ENCODE measurements around the gene SLC7A1. TPM values are rescaled to one million over a fixed set of nuclear protein-coding genes. Genes with fewer than 3 reads are reported as not detected.

Gene SLC7A1
- total RNA-seq, 3 donors from 2014 or later (not counting 1 experiment from before 2014, with no cell fraction given), result 8.7 to 12.6 (median 10.2) TPM

GRCh38 chr13:29522044-29522685 is 73.3 kb downstream of the SLC7A1 start:
- 96% methylated on average over 15 of the region's 16 CpGs for WGBS (ENCODE audit: insufficient coverage)
- intact Hi-C loops (cut with micrococcal nuclease), result no loop called here
- no peak overlapping the region for H3K4me3 Mint-ChIP-seq

DNA sequence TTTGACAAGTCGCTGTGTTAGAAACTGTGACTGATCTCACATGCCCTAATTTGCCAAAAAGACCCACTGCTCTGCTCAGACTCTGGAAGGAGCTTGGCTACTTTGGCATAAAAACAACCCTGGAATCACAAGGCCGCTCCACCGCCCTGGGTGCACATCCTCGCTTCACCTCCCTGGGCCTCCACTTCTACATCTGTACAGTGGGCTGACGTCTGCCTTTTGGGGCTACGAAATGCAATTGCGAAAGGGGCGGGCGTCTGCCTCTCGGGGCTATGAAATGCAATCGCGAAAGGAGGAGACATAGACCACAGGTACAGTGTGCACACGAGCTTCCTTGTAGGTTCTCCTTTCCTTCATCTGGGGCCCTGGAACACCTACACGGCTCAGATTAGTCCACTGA is 74.2 kb downstream of the SLC7A1 start:
- intact Hi-C loops (cut with micrococcal nuclease), result no loop called here
- H3K4me3 ChIP-seq (ENCODE audit: low read length), result no peak overlapping the region

More at GRCh38 chr13:29522044-29522685, 73.3 kb downstream of the SLC7A1 start:
- Histone ChIP-seq H3K4me1 (ENCODE audit: control insufficient read depth, insufficient read depth, low read length) (no peaks in the 10 kb centered on the region), H3K27ac (ENCODE audit: low read length) (no peak overlapping the region), H3K9me3 (ENCODE audit: control insufficient read depth, insufficient read depth, low read length) (no peaks in the 10 kb centered on the region), H3K36me3 (ENCODE audit: control insufficient read depth, insufficient read depth, low read length) (peaks cover 22% of the 10 kb centered on the region), H3K4me3 (ENCODE audit: low read length) (no peak overlapping the region), H3K27me3 (ENCODE audit: control insufficient read depth, insufficient read depth, low read length) (no peaks in the 10 kb centered on the region)
- H3K27me3 Mint-ChIP-seq (ENCODE audit: low read depth in 2 of 2), result no peaks in the 10 kb centered on the region
- no peak for DNase-seq
- no peaks in the 10 kb centered on the region for H3K9me3 Mint-ChIP-seq
- H3K36me3 Mint-ChIP-seq, result no peaks in the 10 kb centered on the region
- no peak for ATAC-seq
- H3K4me1 Mint-ChIP-seq, result no peaks in the 10 kb centered on the region
- H3K27ac Mint-ChIP-seq, result no peak overlapping the region
- no peak for TF ChIP-seq CTCF (IDR thresholded peaks at IDR 0.05)

GRCh38 chr13:29520671-29521070 is 74.8 kb downstream of the SLC7A1 start:
- intact Hi-C loops (cut with micrococcal nuclease), result no loop called here
- no peaks in the 10 kb centered on the region for H3K36me3 Mint-ChIP-seq
- Histone ChIP-seq H3K4me3 (ENCODE audit: low read length) (no peak overlapping the region), H3K9me3 (ENCODE audit: control insufficient read depth, insufficient read depth, low read length) (no peaks in the 10 kb centered on the region), H3K4me1 (ENCODE audit: control insufficient read depth, insufficient read depth, low read length) (no peaks in the 10 kb centered on the region), H3K27me3 (ENCODE audit: control insufficient read depth, insufficient read depth, low read length) (no peaks in the 10 kb centered on the region), H3K27ac (ENCODE audit: low read length) (no peak overlapping the region), H3K36me3 (ENCODE audit: control insufficient read depth, insufficient read depth, low read length) (peaks cover 28% of the 10 kb centered on the region)
- TF ChIP-seq CTCF (IDR thresholded peaks at IDR 0.05), result no peak
- no peak overlapping the region for H3K4me3 Mint-ChIP-seq
- no peak for ATAC-seq
- no peak for DNase-seq
- no peak overlapping the region for H3K27ac Mint-ChIP-seq
- H3K9me3 Mint-ChIP-seq, result no peaks in the 10 kb centered on the region
- WGBS (ENCODE audit: insufficient coverage), result 70% methylated on average over 2 of the region's 4 CpGs
- no peaks in the 10 kb centered on the region for H3K27me3 Mint-ChIP-seq (ENCODE audit: low read depth in 2 of 2)
- H3K4me1 Mint-ChIP-seq, result no peaks in the 10 kb centered on the region

More for the DNA sequence above, 74.2 kb downstream of the SLC7A1 start:
- Histone ChIP-seq H3K9me3 (ENCODE audit: control insufficient read depth, insufficient read depth, low read length) (no peaks in the 10 kb centered on the region), H3K27ac (ENCODE audit: low read length) (no peak overlapping the region), H3K4me1 (ENCODE audit: control insufficient read depth, insufficient read depth, low read length) (no peaks in the 10 kb centered on the region), H3K36me3 (ENCODE audit: control insufficient read depth, insufficient read depth, low read length) (peaks cover 28% of the 10 kb centered on the region), H3K27me3 (ENCODE audit: control insufficient read depth, insufficient read depth, low read length) (no peaks in the 10 kb centered on the region)
- DNase-seq, result no peak
- ATAC-seq, result no peak
- no peak for TF ChIP-seq CTCF (IDR thresholded peaks at IDR 0.05)
- H3K4me3 Mint-ChIP-seq, result no peak overlapping the region
- H3K27ac Mint-ChIP-seq, result no peak overlapping the region
- no peaks in the 10 kb centered on the region for H3K9me3 Mint-ChIP-seq
- WGBS (ENCODE audit: insufficient coverage), result 96% methylated on average over 14 of the region's 14 CpGs
- H3K4me1 Mint-ChIP-seq, result no peaks in the 10 kb centered on the region
- no peaks in the 10 kb centered on the region for H3K36me3 Mint-ChIP-seq
- H3K27me3 Mint-ChIP-seq (ENCODE audit: low read depth in 2 of 2), result no peaks in the 10 kb centered on the region

- DNase-seq (no peak), ATAC-seq (no peak)
- Histone ChIP-seq H3K27ac (ENCODE audit: low read length) (no peak overlapping the region), H3K4me1 (ENCODE audit: control insufficient read depth, insufficient read depth, low read length) (no peaks in the 10 kb centered on the region), H3K4me3 (ENCODE audit: low read length) (no peak overlapping the region), H3K27me3 (ENCODE audit: control insufficient read depth, insufficient read depth, low read length) (no peaks in the 10 kb centered on the region), H3K9me3 (ENCODE audit: control insufficient read depth, insufficient read depth, low read length) (no peaks in the 10 kb centered on the region), H3K36me3 (ENCODE audit: control insufficient read depth, insufficient read depth, low read length) (peaks cover 30% of the 10 kb centered on the region)
- intact Hi-C loops (cut with micrococcal nuclease), result no loop called here
- Mint-ChIP-seq H3K4me3 (no peak overlapping the region), H3K4me1 (no peaks in the 10 kb centered on the region), H3K27ac (no peak overlapping the region), H3K27me3 (ENCODE audit: low read depth in 2 of 2) (no peaks in the 10 kb centered on the region), H3K9me3 (no peaks in the 10 kb centered on the region), H3K36me3 (no peaks in the 10 kb centered on the region)
- 95% methylated on average over 3 of the region's 3 CpGs for WGBS (ENCODE audit: insufficient coverage)
- no peak for TF ChIP-seq CTCF (IDR thresholded peaks at IDR 0.05)
These were observed 75.6 kb downstream of the SLC7A1 start for GRCh38 chr13:29519921-29520320.
